Stimulated activated CD8-positive, alpha-beta memory T cell treated with anti-CD3 and anti-CD28 coated beads, Interleukin-15, amount 100 ng/mL, for 48 hours (primary cell): Measurements from ENCODE around the gene TAGLN2.

Experiments
- DNase-seq, 2 donors: peaks; one replicate each; pipeline ENCODE4 v3.0.0-alpha.2; 2020; ENCODE audit warnings: low read depth in 2 of 2

Gene TAGLN2

DNA sequence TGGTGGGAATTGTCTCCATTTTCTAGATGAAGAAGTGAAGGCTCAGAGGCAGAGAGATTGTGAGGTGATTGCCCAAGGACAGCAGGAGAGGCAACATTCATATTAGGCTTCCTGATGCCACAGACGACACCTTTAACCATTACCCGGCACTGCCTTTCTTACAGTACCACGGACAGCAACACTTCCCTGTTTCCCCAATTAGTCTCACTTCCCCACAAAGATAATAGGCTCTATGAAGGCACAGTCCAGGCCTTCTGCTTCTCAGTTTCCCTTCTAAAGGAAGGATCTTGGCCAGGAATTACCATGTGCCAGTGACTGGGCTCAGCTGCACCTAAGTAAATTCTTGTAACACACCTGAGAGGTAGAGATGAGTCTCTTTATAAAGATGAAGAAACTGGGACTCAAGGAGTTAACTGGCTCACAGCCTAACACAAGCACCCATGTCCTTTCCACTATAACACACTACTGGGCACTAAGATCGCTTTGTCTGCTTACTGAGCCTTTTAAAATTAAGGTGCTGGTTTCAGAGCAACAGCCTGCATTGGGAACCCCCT lies 10.5 kb upstream of the TAGLN2 start:
- DNase-seq: no peak

DNA sequence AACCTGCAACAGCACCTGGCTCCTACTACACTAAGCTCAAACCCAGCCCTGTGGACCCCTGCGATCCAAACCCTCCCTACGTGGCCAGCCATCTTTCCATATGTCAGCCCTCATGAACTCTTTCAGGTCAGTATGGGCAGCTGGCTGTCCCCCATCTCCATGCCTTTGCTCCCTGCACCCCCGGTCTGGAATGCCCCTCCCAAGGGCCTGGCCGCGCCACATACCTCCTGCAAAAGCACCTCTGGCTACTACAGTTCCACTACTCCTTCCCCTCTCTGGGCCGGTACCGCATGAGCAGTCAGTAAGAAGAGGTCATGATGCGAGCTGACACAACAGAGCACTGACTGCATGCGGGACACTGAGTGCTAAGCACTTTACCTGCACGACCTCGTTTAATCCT lies 10.0 kb upstream of the TAGLN2 start:
- no peak for DNase-seq

DNA sequence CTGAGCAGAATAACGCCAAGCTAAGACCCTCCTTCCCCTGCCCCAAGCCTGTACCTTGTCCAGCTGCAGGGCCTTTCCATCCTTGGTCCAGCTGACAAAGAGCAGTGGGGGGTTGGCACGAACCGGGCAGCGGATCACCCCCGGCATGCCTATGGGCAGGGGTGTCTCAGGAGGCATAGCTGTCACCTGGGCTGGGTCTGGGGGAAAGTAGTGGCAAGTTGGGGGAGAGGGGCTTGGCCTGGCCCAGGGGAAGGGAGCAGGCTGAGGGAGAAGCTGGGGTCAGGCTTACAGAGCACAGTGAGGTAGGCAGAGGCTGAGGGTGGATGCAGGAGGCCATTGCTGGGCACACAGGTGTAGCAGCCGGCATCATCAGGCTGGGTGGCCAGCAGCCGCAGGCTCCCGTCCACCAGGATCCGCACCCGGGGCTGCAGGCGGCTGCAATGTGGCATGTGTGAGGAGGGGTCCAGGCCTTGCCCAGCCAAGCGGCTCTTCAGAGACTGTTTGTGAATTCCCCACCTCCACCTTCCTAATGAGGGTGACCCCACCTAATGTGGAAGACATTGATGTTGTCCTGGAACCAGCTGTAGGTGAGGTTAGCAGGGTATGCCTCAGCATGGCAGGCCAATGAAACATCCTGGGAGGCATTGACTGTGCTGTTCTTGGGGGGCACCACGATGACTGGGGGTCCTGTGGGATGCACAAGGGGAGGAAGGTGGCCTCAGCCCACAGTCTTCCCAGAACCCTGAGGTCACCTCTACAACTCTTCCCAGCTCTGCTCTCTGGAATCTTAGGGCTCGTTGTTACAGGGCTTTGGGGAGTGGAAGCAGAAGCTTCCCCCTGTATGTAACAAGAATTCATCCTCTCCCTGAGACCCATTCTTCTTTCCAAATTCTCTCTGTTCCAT lies 9.1 kb upstream of the TAGLN2 start:
- no peak for DNase-seq

DNA sequence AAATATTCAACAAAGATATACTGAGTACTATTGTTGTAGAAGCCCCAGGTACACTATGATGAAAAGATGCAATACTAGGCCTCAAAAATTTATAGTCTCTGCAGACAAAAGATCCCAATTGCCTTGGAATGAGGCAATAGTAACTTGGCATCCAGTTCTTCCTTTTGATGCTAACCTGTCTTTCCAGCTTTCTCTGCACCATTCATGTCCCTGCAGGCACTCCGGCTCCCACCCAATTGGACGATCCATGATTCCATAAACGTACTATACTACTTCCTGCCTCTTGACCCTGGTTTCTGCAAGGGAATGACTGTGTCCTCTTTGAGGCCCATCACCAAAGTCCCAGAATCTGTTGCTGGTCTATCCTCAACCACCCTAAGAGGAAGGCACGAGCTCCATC lies 8.0 kb upstream of the TAGLN2 start:
- no peak for DNase-seq

DNA sequence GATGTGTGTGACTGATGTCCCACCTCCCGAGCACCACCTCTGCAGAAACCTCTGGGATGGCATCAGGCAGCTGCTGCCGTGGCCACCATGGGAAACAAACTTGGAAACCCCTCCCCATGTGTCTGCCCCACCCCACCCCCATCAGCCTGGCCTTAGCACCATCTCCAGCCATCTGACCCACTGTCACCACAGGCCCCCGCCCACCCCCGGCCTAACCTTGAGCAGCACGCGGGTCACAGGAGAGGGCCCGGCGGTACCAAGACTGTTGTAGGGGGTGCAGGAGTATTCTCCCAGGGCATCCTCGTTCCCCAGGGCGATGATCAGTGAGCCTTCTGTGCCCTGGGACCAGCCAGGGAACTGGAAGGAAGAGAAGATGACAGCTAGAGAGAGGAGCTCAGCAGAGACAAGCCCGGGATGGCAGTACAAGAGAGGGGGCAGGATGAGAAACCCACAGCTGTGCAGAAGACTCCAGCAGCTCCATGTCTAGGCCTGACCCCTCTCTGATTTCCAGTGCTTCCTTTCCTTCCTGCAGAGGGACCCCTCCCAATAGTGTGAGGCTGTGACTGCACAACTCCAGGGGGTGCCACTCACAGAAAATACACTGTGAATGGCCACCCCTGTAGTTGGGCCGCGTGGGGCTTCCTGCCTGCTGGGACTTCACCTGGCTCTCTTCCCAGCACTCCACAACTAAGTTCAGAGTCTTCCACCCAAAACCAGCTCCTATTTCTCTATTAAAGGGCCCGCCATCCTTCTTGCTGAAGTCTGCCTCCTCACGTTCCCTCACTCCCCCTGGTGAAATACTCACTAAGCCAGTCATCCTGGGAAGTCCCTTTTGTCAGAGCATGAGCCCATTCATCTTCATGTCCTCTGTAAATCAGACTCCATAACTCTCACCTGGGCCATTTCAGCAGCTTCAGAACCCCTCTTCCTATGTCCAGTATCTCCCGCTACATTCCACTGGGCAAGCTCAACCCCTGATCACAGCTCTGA lies 7.3 kb upstream of the TAGLN2 start:
- no peak for DNase-seq

DNA sequence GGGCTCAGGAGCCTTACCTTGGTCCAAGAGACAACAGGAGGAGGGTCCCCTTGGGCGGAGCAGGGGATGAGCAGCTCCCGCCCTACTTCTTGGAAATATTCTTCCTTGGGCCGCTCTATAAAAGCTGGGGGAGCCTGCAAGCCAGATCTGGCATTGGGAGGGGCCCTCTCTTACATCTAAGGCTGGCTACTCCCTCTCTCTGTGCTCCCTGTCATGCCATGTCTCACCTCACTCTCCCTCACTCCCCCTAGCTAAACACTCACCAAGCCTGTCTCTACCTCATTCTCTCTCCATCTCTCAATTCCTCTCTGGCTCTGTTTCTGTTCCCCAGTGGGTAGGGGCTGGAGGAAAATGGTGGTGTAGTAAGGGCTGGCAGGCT lies 6.5 kb upstream of the TAGLN2 start:
- DNase-seq: no peak

DNA sequence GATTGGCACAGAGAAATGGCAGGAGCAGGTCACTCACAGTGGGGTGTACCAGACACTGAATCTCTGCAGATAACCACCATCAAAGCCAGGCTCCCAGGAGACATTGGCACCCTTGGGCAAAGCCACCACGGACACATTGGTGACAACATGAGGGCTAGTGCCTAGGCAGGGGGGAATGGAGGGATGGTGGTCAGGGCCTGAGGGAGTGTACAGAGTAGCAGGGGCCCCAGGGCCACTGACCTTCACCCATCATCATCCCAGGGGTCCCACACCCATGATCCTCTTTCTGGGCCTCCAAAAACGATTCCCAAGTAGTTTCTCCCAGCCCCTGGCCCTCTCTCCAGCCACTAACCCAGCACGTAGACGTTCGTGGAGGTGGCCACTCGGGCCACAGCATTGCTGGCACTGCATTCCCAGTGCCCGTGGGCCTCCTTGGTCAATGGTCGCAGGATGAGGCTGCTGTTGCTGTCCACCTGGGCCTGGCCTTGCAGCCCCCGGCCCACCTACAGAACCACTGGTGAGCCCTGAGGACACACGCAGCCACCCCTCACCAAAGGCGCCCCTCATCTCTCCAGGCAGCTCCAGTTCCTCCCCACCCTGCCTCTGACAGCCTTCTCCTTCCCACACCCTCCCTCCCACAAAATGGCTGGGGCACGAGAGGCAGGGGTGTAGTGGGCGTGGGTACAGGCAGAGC lies 5.9 kb upstream of the TAGLN2 start:
- no peak for DNase-seq

DNA sequence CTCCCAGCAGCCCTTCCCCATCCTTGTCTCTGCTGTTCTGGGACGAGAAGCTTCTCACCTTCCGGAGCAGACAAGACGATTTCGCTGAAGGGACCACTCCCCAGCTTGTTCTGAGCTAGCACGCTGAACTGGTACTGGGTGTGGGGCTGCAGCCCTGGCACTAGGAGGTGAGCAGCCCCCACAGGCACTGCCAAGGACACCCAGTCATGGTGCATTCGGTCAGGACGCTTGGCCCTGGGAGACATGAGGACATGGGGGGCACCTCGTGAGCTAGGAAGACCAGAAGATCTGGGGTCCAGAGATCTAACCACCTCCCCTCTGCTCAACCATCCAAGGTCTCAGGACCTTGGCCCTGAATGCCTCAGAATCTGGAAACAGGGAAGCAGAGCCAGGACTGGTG lies 5.3 kb upstream of the TAGLN2 start:
- DNase-seq: no peak

DNA sequence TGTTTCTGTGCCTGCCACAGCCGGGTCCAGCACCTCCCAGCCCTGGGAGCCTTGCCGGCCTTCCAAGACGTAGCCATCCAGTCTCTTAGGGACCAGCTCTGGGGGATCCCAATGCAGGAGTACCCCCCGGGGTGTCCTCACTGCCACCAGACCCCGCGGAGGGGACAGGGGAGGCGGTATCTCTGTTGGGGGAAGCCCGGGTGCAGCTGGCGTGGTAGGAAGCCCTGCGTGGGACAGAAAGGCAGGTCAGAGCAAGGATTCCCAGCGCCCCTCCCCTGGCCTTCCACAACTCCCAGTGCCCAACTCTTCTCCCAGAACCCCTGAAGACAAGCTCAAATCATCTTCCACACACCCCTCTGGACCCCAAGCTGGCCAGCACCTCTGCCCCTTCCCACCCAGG lies 4.9 kb upstream of the TAGLN2 start:
- no peak for DNase-seq

DNA sequence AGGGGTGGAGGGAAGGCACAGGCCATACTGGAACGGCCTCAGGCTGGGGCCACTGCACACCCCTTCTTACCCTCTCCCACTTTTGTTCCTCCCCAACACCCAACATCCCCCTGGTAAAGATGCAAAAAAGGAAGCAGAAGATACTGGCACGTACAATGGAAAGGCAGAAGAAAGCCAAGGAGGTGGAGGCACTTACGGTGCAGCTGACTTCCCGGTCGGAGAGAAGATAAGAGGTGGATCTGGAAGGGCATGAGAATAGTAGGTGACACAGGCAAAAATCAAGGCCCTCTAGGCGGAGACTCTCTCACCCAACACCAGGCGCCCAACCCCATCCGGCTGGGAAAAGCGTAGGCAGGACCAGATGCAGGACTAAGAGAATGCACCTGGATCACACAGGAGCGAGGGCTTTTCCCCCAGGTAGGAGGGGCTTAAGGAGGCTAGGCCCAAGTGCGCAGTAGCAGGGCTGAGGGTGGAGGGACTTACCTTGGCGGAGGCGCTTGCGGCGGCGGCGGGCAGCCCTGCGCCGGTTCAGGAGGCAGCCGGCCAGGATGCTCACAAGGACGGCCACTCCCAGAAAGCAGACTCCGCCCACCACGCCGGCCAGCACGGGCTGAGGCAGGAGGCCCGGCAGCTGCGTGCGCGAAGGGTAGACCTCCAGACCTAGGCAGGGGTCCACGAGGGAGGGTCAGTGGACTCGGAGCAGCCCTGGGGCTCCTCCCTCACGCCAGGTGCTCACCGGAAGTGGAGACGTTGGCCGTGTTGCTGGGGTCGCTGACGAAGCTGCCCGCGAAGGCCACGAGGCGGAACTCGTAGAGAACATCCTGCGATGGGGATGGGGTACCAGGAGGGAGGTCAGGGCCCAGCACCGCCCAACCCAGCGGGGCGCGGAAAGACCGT lies 4.1 kb upstream of the TAGLN2 start:
- DNase-seq: no peak

DNA sequence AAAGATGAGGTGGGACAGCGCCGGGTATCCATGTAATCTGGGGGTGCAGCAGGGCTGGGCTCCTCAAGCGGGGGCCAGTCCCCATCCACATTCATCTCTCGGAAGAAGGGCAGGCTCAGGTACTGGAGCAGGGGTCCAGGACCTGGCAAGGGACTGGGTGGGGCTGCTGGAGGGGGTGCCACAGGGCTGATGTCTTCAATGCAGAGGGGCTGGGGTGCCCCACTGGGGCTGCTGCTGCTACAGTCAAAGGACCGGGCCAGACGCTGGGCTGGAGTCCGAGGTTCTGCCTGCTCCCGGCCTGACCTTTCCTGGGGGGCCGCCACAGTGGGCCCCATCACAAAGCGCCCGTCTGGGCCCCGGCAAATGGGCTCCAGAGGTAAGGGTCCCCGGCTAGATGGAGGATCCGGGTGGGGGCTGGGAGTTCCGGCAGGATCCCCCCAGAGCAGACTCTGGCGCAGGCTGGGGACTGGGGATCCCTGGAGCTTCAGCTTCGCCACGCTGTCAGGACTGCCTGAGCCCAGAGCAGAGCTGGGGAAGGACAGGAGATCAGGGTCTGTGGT lies 3.3 kb upstream of the TAGLN2 start:
- DNase-seq: no peak

DNA sequence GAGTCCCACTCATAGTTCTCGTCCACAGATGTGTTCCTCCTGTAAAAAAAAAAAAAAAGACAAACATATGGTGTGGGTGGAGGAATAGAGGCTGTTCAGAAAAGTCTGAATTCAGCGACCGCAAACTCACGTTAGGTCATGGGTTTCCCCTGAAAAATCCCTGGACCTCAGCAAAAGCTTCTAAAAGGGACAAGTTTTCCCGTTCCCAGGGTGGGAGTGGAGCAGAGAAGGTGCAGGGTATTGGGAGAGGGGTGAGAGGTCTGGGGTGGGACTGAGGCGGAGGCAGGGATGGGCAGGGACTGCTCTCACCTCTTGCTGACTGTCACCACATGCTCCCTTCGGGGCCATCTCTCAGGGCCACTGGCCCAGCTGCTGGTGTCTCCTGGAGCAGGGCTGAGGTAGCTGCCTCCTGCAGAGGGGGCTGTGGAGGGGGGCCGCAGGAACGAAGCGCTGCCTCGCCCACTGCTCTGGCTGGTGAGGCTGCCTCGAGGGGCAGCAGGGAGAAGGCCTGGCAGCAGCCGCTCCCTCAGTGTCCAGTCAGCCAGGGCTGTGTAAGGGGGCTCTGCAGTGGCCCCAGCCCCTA lies 2.6 kb upstream of the TAGLN2 start:
- DNase-seq: no peak

DNA sequence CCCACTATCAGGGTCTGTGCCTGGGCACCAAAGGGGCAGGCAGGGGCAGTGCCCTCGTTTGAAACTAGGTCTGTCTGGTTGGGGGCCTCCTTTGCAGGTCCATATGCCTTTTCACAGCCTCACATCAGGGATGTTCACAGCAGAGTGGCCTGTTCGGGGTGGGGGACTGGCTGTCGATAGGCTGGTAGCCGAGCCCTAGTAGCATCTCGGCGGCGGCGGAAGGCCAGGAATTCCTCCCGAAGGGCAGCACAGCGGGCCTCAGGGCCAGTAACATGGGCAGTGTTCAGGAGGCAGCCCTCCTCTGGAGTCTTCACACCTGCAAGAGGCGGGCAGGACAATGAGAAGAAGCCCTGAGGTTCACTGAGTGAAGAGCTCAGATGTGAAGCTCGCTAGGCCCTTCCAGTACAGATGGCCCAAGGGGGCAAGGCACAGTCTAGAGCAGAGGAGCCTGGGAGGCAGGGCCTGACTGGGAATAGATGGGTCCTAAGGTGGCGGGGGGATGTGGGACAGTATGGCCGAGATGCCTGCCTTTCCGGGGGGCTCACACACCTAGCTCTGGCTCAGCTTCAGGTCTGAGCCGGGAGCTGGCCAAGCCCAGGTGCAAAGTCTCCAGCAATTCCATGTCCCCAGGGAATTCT lies 2.0 kb upstream of the TAGLN2 start:
- no peak for DNase-seq

DNA sequence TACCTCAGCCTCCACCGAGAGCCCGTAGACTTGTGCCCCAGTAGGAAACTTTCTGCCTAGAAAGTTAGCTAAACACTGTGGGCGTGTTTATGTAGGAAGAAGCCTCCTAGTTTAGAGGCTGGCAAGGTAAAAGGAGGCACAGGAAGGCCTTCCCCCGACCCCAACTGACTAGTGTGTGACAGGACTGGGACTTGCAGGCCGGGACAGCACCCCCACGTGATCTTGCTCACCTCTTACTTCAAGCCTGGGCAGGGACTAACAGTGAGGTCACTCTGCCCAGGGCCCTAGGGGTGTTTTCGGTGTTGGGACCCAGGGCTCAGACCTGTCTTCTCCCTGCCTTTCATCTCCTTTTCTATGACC lies 392 bp upstream of the TAGLN2 start:
- peak in 1 of 2 donors; percentile 39 for DNase-seq

DNA sequence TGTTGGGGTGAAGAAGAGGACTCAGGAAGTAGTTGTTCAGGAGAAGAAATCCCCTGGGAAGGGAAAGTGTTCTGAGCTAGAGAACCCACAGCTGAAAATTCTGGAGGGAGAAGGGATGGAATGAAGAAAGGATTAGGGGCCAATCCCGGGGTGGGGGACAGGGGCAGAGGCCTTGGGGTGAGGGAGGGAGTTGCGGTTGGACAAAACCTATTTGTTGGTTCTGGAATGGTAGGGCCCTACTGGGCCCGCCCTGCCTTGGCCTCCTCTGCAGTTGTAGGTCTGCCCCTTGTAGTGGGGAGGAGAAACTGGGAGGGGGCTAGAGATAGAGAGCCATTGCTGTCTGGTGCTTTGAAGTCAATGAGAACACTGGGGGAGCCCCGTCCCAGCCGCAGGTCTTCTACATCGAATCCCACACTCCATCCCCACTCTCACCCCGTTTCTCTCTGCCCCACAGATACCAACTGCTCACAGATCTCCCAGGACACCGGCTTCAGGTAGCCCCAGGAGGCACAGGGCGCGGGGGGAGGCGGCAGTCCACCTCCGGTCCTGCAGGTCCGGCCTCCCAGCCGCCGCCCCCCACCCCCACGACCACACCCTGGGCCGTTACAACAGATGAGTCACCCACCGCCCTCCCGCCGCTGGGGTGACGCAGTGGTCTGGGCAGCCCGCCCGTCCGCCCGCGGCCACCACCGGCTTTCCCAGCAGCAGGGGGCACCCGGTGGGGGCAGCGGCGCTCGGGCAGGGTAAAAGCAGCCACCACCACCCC lies 1.1 kb downstream of the TAGLN2 start:
- DNase-seq: peak; percentile 66 to 74

DNA sequence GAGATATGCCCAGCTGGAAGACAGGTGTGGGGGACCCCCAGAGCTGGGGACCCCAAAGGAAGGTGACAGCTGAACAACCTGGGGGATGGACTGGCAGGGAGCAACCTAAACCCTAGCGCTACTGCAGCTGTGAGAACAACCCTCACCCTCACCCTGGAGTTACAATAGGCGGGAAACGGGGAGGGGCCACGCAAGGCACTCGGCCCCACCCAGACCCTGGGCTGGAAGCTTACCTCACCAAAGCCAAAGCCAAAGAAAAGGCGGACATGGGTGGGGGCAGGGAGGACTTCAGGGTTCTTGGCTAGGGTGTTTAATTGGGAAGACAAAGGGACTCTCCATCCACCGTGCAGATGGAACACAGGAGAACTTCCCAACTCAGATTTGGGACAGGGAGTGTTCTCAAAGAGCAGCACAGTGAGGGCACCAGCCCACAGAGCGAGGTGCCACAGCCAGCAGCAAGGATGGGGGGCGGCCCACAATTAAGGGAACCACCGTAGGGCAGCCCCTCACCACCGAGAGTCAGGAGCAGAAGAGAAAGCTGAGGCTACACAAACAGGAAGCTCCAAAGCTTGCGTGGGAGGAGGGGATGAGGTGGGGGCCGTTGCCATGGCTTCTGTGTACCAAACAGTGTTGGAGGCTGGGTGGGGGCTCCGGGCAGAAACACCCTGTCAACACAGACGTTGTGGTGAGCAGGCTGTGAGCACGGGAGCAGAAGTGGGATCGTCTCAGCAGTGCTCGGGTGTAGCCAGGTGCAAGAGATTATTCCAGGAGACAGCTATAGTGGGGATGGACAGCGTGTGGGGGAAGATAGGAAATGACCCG lies 1.9 kb downstream of the TAGLN2 start:
- DNase-seq: peak; percentile 75 to 81

DNA sequence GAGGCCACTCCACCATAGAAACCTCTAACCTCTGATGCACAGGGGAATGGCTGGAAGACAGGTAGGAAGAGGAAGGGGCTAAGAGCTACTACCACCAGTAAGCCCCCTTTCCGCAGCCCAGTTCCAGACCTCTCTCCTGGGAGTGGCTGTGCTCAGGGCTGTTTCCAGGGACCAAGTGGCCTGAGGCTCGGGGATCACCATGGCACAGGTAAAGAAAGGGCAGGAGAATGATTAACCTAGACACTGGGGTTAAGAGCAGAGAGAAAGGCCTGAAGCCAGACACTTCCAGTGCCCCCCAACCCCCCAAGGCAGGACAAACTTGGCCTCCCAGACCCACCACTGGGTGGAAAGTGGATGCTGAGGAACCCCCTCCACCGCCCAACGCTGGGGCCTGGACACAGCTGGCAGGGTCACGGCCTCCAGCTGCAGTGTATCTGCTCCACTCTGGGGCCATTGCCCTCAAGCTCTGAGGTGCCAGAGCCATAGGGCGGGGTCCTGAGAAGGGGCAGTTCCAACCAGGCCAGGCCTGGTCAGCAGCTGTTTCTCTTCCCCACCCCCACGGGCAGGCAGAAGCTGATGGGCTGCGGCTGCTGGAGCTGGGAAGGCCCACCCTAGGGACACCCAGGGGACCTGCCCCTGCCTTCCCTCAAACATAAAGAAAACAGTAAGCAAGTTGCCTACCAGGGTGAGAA lies 2.6 kb downstream of the TAGLN2 start:
- no peak for DNase-seq
